GM12891 (cell line): ENCODE data around the gene SIM2.

Experiments
- DNase-seq: peaks from one replicate; pipeline ENCODE4 v3.0.0; 2011; ENCODE audit warnings: low spot score; ENCODE audit not compliant: insufficient read length
- FAIRE-seq: peaks from 2 replicates; lab custom pipeline; 2011; peaks lifted over from hg19 to GRCh38; lab: Jason Lieb, UNC
- PAX5 ChIP-seq: IDR thresholded peaks from 2 replicates; pipeline ENCODE4 v1.6.1; 2011; ENCODE audit warnings: low read length, moderate library complexity, mild to moderate bottlenecking; ENCODE audit not compliant: insufficient read depth, severe bottlenecking
- POLR2A ChIP-seq: IDR thresholded peaks from 2 replicates; pipeline ENCODE4 v1.6.1; 2011; ENCODE audit warnings: low read depth, low read length, control low read depth
- POLR2AphosphoS5 ChIP-seq: IDR thresholded peaks from 2 replicates; pipeline ENCODE4 v1.6.1; 2011; ENCODE audit warnings: low read depth, low read length, control low read depth
- POU2F2 ChIP-seq: IDR thresholded peaks from 2 replicates; pipeline ENCODE4 v1.6.1; 2011; ENCODE audit warnings: low read depth, mild to moderate bottlenecking, control low read depth, low read length, moderate library complexity
- SPI1 ChIP-seq: IDR thresholded peaks from 2 replicates; pipeline ENCODE4 v1.6.1; 2011; ENCODE audit warnings: low read depth, low read length, control low read depth
- TAF1 ChIP-seq: IDR thresholded peaks from 2 replicates; pipeline ENCODE4 v1.6.1; 2011; ENCODE audit warnings: low read depth, low read length, control low read depth

The SIM2 gene

DNA sequence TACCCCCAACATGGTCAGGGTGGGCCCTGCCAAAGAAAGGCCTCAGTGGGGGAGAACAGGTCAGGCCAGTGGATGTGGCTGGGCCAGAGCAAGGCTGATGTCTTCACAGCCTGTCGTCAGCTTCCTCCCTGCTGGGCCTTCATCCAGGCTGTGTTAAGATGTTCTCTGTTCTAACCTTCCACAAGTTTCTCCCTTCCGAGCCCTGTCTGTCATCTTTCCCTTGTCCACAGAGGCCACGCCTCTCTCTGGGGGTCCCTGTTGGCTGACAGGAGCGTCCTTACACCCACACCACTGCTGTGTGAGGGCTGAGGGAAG is 36.2 kb downstream of the SIM2 start:
- FAIRE-seq (no peak), DNase-seq (no peak)
- TF ChIP-seq POLR2A = no peak

- no peak for FAIRE-seq
- TF ChIP-seq POLR2A (no peak), TAF1 (no peak), PAX5 (no peak), POLR2AphosphoS5 (no peak), SPI1 (no peak)
- DNase-seq = no peak
Measured at GRCh38 chr21:36735724-36736320, 36.9 kb downstream of the SIM2 start.

- DNase-seq (no peak), FAIRE-seq (no peak)
- TF ChIP-seq TAF1 = no peak
- TF ChIP-seq POLR2AphosphoS5 = no peak
- TF ChIP-seq SPI1 = no peak
- no peak for TF ChIP-seq POLR2A
- no peak for TF ChIP-seq POU2F2
- no peak for TF ChIP-seq PAX5
Measured at GRCh38 chr21:36738489-36739126, 39.7 kb downstream of the SIM2 start.

DNA sequence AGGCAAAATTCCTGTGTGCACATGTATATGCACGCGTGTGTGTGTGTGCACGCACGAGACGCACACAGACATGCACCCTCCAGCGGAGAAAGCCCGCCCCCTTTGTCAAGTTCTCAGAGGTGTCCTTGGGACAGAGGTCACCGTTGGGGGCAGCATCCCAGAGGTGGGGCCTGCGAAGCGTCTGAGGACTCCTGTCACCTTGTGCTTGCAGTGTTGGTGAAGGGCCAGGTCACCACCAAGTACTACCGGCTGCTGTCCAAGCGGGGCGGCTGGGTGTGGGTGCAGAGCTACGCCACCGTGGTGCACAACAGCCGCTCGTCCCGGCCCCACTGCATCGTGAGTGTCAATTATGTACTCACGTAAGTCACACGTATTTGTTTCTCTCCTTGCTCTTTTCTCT is 42.6 kb downstream of the SIM2 start:
- FAIRE-seq (no peak), DNase-seq (no peak)
- TF ChIP-seq PAX5 (no peak), POLR2A (no peak), SPI1 (no peak), POU2F2 (no peak), TAF1 (no peak), POLR2AphosphoS5 (no peak)

- TF ChIP-seq POLR2AphosphoS5 (no peak), POLR2A (no peak), TAF1 (no peak), PAX5 (no peak), SPI1 (no peak), POU2F2 (no peak)
- no peak for DNase-seq
- no peak for FAIRE-seq
Measured at GRCh38 chr21:36743008-36743407, 44.1 kb downstream of the SIM2 start.

DNA sequence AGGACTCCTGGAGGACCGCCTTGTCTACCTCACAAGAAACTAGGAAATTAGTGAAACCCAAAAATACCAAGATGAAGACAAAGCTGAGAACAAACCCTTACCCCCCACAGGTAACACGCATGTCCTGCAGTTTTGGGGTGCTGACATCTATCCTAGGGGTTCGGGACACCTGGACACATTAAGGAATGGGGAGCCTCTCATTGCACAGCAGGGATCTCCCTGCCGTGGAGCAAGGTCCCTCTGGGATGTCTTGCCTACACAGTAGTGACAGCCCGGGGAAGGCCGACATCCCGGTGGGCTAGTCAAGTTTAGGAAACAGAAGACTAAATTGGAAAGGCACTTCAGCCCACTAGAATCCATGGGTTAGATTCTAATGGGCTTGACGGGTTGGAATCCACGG is 44.5 kb downstream of the SIM2 start:
- no peak for DNase-seq
- no peak for FAIRE-seq
- TF ChIP-seq TAF1 = no peak
- TF ChIP-seq SPI1 = no peak
- no peak for TF ChIP-seq PAX5
- TF ChIP-seq POU2F2 = no peak
- TF ChIP-seq POLR2A = no peak
- TF ChIP-seq POLR2AphosphoS5 = no peak

GRCh38 chr21:36744190-36744559 is 45.3 kb downstream of the SIM2 start:
- no peak for TF ChIP-seq SPI1
- no peak for TF ChIP-seq TAF1
- no peak for TF ChIP-seq PAX5
- no peak for TF ChIP-seq POLR2A
- no peak for TF ChIP-seq POLR2AphosphoS5
- TF ChIP-seq POU2F2 = no peak
- FAIRE-seq = no peak

DNA sequence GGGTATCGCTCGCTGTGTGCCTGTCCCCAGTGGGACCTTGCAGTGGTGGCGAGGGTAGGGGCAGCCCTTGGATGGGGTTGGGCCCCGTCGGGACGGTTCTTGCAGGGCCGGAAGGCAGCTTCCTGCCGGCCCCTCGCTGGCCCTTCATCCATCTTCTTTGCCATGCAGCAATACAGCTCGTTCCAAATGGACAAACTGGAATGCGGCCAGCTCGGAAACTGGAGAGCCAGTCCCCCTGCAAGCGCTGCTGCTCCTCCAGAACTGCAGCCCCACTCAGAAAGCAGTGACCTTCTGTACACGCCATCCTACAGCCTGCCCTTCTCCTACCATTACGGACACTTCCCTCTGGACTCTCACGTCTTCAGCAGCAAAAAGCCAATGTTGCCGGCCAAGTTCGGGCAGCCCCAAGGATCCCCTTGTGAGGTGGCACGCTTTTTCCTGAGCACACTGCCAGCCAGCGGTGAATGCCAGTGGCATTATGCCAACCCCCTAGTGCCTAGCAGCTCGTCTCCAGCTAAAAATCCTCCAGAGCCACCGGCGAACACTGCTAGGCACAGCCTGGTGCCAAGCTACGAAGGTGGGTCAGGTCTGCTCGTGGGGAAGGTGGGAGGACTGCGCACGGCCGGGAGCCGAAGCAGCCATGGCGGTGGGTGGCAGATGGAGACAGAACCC is 45.8 kb downstream of the SIM2 start:
- DNase-seq (no peak), FAIRE-seq (no peak)
- TF ChIP-seq POU2F2 (no peak), PAX5 (no peak), TAF1 (no peak), SPI1 (no peak), POLR2AphosphoS5 (no peak), POLR2A (no peak)

More at GRCh38 chr21:36744190-36744559, 45.3 kb downstream of the SIM2 start:
- DNase-seq = no peak

GRCh38 chr21:36745459-36745858 is 46.5 kb downstream of the SIM2 start:
- no peak for FAIRE-seq

More at GRCh38 chr21:36745459-36745858, 46.5 kb downstream of the SIM2 start:
- TF ChIP-seq POU2F2 (no peak), POLR2AphosphoS5 (no peak), SPI1 (no peak), TAF1 (no peak), PAX5 (no peak), POLR2A (no peak)
- DNase-seq = no peak
